IPS-15b (cell line): ENCODE data around the gene ZNF91.
"Not testable (repeated sequence)": the region's sequence is repeated elsewhere in the genome, so short reads cannot be mapped to it uniquely, and the experiment has no call there.

Source experiments
- H3K27me3 ChIP-seq: one replicate; pipeline ENCODE4 v1.6.1; 2013; ENCODE audit warnings: low read length; ENCODE audit not compliant: control insufficient read depth, insufficient read depth
- H3K36me3 ChIP-seq: one replicate; pipeline ENCODE4 v1.6.1; 2013; ENCODE audit warnings: low read length; ENCODE audit not compliant: control insufficient read depth, insufficient read depth
- H3K4me1 ChIP-seq: one replicate; pipeline ENCODE4 v1.6.1; 2013; ENCODE audit warnings: mild to moderate bottlenecking, low read length; ENCODE audit not compliant: control insufficient read depth, insufficient read depth
- H3K4me3 ChIP-seq: one replicate; pipeline ENCODE4 v1.5.1; 2013; ENCODE audit warnings: low read depth, low read length
- H3K9ac ChIP-seq: one replicate; pipeline ENCODE4 v1.6.1; 2013; ENCODE audit warnings: low read depth, mild to moderate bottlenecking, low read length
- H3K9me3 ChIP-seq: one replicate; pipeline ENCODE4 v1.6.1; 2013; ENCODE audit warnings: mild to moderate bottlenecking, low read length; ENCODE audit not compliant: control insufficient read depth, insufficient read depth

ZNF91 gene

DNA sequence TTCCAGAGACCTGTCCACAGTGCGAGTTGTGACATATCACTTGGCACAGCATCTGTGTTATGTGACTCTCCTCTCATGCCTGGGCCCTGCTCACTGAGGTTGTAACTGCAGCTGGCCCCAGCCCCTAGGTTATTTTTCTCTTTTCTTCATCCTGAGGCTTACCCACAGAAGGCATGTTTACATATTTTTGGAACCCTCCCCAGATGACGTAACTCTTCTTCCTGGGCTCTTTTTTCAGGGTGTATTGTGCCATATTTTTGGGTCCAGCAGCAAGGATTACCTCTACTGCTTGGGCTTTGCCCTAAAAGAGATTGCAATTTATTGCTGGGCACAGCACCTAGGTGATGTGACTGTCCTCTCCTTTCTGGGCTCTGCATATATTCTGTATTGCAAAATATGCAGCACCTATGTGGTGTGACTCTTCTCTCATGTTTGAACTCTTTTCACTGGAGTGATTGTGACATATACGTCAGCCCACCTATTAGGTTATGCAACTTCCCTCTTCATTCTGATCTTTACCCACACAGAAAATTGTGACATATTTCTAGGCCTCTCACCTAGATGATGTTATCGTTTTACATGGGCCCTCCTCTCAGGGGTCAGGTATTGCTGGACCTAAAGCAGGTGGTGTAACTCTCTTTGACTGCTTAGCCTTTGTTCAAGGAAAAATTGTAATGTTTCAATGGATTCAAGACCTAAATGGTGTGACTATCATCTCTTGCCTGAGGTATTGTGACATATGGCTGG lies 80.6 kb downstream of the ZNF91 start:
- peaks cover 17% of the 10 kb centered on the region for H3K9me3 ChIP-seq
- no peaks in the 10 kb centered on the region for H3K36me3 ChIP-seq
- no peak overlapping the region for H3K9ac ChIP-seq
- no peak overlapping the region for H3K4me3 ChIP-seq
- no peaks in the 10 kb centered on the region for H3K27me3 ChIP-seq
- no peaks in the 10 kb centered on the region for H3K4me1 ChIP-seq

- Histone ChIP-seq H3K27me3 (no peaks in the 10 kb centered on the region), H3K4me3 (no peak overlapping the region), H3K4me1 (no peaks in the 10 kb centered on the region), H3K9me3 (peaks cover 26% of the 10 kb centered on the region), H3K9ac (no peak overlapping the region), H3K36me3 (no peaks in the 10 kb centered on the region)
These were observed 82.1 kb downstream of the ZNF91 start for GRCh38 chr19:23313196-23313595.

- peaks cover 30% of the 10 kb centered on the region for H3K9me3 ChIP-seq
- no peak overlapping the region for H3K9ac ChIP-seq
- H3K4me1 ChIP-seq, result no peaks in the 10 kb centered on the region
- no peaks in the 10 kb centered on the region for H3K36me3 ChIP-seq
- no peaks in the 10 kb centered on the region for H3K27me3 ChIP-seq
- H3K4me3 ChIP-seq, result no peak overlapping the region
These were observed 82.8 kb downstream of the ZNF91 start for GRCh38 chr19:23312515-23312914.

DNA sequence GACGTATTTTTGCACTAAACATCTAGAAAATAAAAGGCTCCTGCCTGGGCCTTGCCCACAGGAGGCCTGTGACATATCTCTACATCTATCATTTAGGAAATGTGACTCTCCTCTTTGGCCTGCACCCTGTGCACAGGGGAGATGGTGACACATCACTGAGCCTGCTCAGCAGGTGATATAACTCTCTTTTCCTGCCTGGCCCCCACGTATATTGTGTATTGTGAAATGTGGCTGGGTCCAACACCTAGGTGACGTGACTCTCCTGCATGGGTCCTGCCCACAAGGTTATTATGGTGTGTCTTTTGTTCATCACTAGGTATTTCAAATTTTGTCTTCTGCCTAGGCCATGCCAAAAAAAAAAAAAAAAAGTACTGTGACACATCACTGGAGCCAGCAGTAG lies 83.7 kb downstream of the ZNF91 start:
- Histone ChIP-seq H3K36me3 (no peaks in the 10 kb centered on the region), H3K27me3 (no peaks in the 10 kb centered on the region), H3K4me3 (no peak overlapping the region), H3K9me3 (peaks cover 30% of the 10 kb centered on the region), H3K9ac (no peak overlapping the region), H3K4me1 (no peaks in the 10 kb centered on the region)

GRCh38 chr19:23310729-23311211 lies 84.5 kb downstream of the ZNF91 start:
- H3K9ac ChIP-seq, result no peak overlapping the region
- no peaks in the 10 kb centered on the region for H3K27me3 ChIP-seq
- no peaks in the 10 kb centered on the region for H3K36me3 ChIP-seq
- no peak overlapping the region for H3K4me3 ChIP-seq
- no peaks in the 10 kb centered on the region for H3K4me1 ChIP-seq
- peaks cover 30% of the 10 kb centered on the region for H3K9me3 ChIP-seq

GRCh38 chr19:23309926-23310325 lies 85.3 kb downstream of the ZNF91 start:
- no peak overlapping the region for H3K9ac ChIP-seq
- no peaks in the 10 kb centered on the region for H3K4me1 ChIP-seq
- no peaks in the 10 kb centered on the region for H3K27me3 ChIP-seq
- H3K36me3 ChIP-seq, result no peaks in the 10 kb centered on the region
- no peak overlapping the region for H3K4me3 ChIP-seq
- H3K9me3 ChIP-seq, result peaks cover 26% of the 10 kb centered on the region

DNA sequence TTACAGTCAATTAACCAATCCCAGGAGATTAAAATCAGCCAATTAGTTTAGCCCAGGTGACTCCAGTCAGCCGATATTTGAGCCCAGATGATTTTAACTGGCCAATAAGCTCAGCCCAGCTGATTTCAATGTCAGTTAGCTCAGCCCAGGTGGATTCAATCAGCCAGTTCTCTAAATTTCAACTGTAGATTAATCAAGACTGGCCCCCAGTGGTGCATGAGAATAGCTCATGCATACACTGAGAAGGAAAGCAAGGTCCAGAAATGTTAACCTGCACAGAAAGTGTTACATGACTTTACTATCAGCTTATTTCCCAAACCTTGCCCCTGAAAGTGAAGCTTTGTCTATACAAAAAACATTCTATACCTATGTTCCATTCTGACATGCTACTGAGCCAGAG lies 89.7 kb downstream of the ZNF91 start:
- Histone ChIP-seq H3K27me3 (no peaks in the 10 kb centered on the region), H3K4me3 (no peak overlapping the region), H3K4me1 (no peaks in the 10 kb centered on the region), H3K9ac (no peak overlapping the region), H3K9me3 (peaks cover 17% of the 10 kb centered on the region), H3K36me3 (no peaks in the 10 kb centered on the region)

DNA sequence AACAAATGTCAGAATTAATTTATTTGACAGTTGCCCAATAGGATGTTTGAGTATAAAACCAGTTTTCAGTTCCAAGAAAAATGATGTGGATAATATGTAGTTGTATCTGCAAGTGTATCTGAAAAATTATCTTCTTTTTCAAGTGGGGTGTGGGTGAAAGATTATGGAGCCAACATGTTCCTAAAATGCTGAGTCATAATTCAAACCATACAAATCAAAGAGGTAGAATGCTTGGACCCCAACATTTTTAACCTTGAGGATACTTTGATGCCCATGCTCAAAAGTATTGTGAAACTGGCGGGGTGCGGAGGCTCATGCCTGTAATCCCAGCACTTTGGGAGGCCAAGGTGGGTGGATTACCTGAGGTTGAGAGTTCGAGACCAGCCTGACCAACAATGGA lies 91.0 kb downstream of the ZNF91 start:
- Histone ChIP-seq H3K36me3 (no peaks in the 10 kb centered on the region), H3K27me3 (no peaks in the 10 kb centered on the region), H3K9ac (no peak overlapping the region), H3K4me3 (no peak overlapping the region), H3K4me1 (no peaks in the 10 kb centered on the region), H3K9me3 (peaks cover 13% of the 10 kb centered on the region)

DNA sequence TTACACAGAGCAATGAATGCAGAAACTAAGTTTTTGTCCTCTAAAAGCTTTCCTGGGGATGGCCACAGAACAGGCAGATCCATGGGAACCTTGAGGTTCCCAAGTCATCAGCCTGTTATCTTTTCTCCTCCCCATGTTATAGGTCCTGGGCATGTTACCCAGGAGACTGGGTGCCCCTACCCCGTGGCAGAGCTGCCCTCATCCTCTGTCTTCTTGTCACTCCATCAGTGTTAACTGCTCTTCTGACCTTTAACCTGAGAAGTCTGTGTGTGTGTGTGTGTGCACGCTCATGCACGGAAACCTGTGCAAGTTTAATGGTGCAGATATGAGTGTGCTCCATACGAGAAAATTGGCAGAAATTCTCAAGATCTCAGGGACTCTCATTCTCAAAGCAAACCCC lies 101.1 kb downstream of the ZNF91 start:
- H3K9ac ChIP-seq, result no peak overlapping the region
- no peaks in the 10 kb centered on the region for H3K9me3 ChIP-seq
- H3K4me3 ChIP-seq, result no peak overlapping the region
- H3K4me1 ChIP-seq, result no peaks in the 10 kb centered on the region
- no peaks in the 10 kb centered on the region for H3K36me3 ChIP-seq
- H3K27me3 ChIP-seq, result no peaks in the 10 kb centered on the region

GRCh38 chr19:23289966-23290365 lies 105.3 kb downstream of the ZNF91 start:
- not testable (repeated sequence) for H3K36me3 ChIP-seq, H3K9me3 ChIP-seq, H3K9ac ChIP-seq, H3K27me3 ChIP-seq, H3K4me1 ChIP-seq, H3K4me3 ChIP-seq
